SH-SY5Y (cell line): ENCODE results near the gene BLACAT1.

Experiments
- GATA2 ChIP-seq: IDR thresholded peaks from 2 replicates; pipeline ENCODE4 v1.6.1; 2011; ENCODE audit warnings: mild to moderate bottlenecking, low read depth, low read length
- GATA3 ChIP-seq: IDR thresholded peaks from 2 replicates; pipeline ENCODE4 v1.6.1; 2011; ENCODE audit warnings: low read depth, mild to moderate bottlenecking, low read length, moderate library complexity

- no peak for TF ChIP-seq GATA2
- TF ChIP-seq GATA3: no peak
Measured at GRCh38 chr1:205452933-205453332, 2.9 kb downstream of the BLACAT1 start.
